Activated naive CD8-positive, alpha-beta T cell treated with anti-CD3 and anti-CD28 coated beads for 36 hours (primary cell): ENCODE data around the gene DPP9. TPM values are rescaled to one million over a fixed set of nuclear protein-coding genes. Genes with fewer than 3 reads are reported as not detected.

Experiments used
- total RNA-seq, 2 experiments: library from RNA; stranded (reverse); gene quantifications; one replicate each; pipeline ENCODE4 v1.2.3, GENCODE V29; 2021

DPP9 gene
- total RNA-seq, 2 experiments from 2014 or later, result 71.7 to 72.3 TPM

Other genes starting within 250 kb of the DPP9 start
- gene PLIN4, start 205.4 kb downstream of the DPP9 start, total RNA-seq, result not detected
- gene PLIN5, start 188.6 kb downstream of the DPP9 start, total RNA-seq, result under 1 TPM; 0.32 to 0.56 TPM
- gene LRG1, start 183.8 kb downstream of the DPP9 start, total RNA-seq, result under 1 TPM; 0.19 to 0.38 TPM
- not detected for gene SEMA6B, start 164.2 kb downstream of the DPP9 start, total RNA-seq
- 10 to 100 TPM; 10.7 to 11.3 TPM for gene TNFAIP8L1, start 84.3 kb downstream of the DPP9 start, total RNA-seq
- gene MYDGF, start 53.5 kb downstream of the DPP9 start, total RNA-seq, result 10 to 100 TPM; 59.2 to 65.8 TPM
- 10 to 100 TPM; 21.8 to 22.5 TPM for gene FEM1A, start 67.9 kb upstream of the DPP9 start, total RNA-seq
- gene TICAM1, start 107.9 kb upstream of the DPP9 start, total RNA-seq, result 10 to 100 TPM; 18.4 to 19.5 TPM
- 10 to 100 TPM; 14.6 to 14.7 TPM for gene PLIN3, start 143.8 kb upstream of the DPP9 start, total RNA-seq
- gene ARRDC5, start 179.1 kb upstream of the DPP9 start, total RNA-seq, result under 1 TPM in 1 of 2 experiments, not detected in 1; 0.12 TPM
- 100 to 1,000 TPM; 244 to 245 TPM for gene UHRF1, start 185.7 kb upstream of the DPP9 start, total RNA-seq
- gene KDM4B, start 245.3 kb upstream of the DPP9 start, total RNA-seq, result 10 to 100 TPM; 29.4 to 31.3 TPM